Smooth muscle cell (in vitro differentiated cells): Measurements from ENCODE around the gene KRTAP20-3. TPM values are rescaled to one million over a fixed set of nuclear protein-coding genes. Genes with fewer than 3 reads are reported as not detected.

ENCODE experiments used
- DNase-seq: peaks from one replicate; lab custom pipeline; 2025; ENCODE audit not compliant: unreplicated experiment; lab: John Stamatoyannopoulos, UW
- H2AFZ ChIP-seq: fragments of 200-600 bp; sonication (generic); 2 replicates; pipeline ENCODE4 v1.6.0; 2016; ENCODE audit warnings: antibody characterized with exemption, low read depth, mild to moderate bottlenecking
- H3F3A ChIP-seq: fragments of 200-600 bp; sonication (generic); 2 replicates; pipeline ENCODE4 v1.6.0; 2017; ENCODE audit warnings: antibody characterized with exemption, low read depth
- H3K27ac ChIP-seq: fragments of 200-600 bp; sonication (generic); 2 replicates; pipeline ENCODE4 v1.5.1; 2016; ENCODE audit warnings: low read depth, mild to moderate bottlenecking
- H3K27me3 ChIP-seq: fragments of 200-600 bp; sonication (generic); 2 replicates; pipeline ENCODE4 v1.6.1; 2016; ENCODE audit warnings: low read depth, mild to moderate bottlenecking
- H3K36me3 ChIP-seq: fragments of 200-600 bp; sonication (generic); 2 replicates; pipeline ENCODE4 v1.5.1; 2016; ENCODE audit warnings: low read depth
- H3K4me1 ChIP-seq: fragments of 200-600 bp; sonication (generic); 2 replicates; pipeline ENCODE4 v1.5.1; 2016; ENCODE audit warnings: low read depth
- H3K4me2 ChIP-seq: fragments of 200-600 bp; sonication (generic); 2 replicates; pipeline ENCODE4 v1.6.0; 2016; ENCODE audit warnings: mild to moderate bottlenecking
- H3K4me3 ChIP-seq: fragments of 200-600 bp; sonication (generic); 2 replicates; pipeline ENCODE4 v1.5.1; 2016; ENCODE audit warnings: mild to moderate bottlenecking
- H3K79me2 ChIP-seq: fragments of 200-600 bp; sonication (generic); 2 replicates; pipeline ENCODE4 v1.6.0; 2016; ENCODE audit warnings: low read depth, mild to moderate bottlenecking
- H3K9ac ChIP-seq: fragments of 200-600 bp; sonication (generic); 2 replicates; pipeline ENCODE4 v1.6.0; 2016; ENCODE audit warnings: low read depth
- H3K9me3 ChIP-seq: fragments of 200-600 bp; sonication (generic); replicated peaks from 2 replicates; pipeline ENCODE4 v1.5.1; 2016; ENCODE audit warnings: low read depth
- H4K20me1 ChIP-seq: fragments of 200-600 bp; sonication (generic); 2 replicates; pipeline ENCODE4 v1.6.0; 2016; ENCODE audit warnings: low read depth
- CTCF ChIP-seq: fragments of 200-600 bp; sonication (generic); IDR thresholded peaks from 2 replicates; pipeline ENCODE4 v1.5.1; 2017; ENCODE audit warnings: borderline replicate concordance, mild to moderate bottlenecking, antibody characterized with exemption; ENCODE audit not compliant: insufficient read depth, poor library complexity, severe bottlenecking
- WGBS: methylation state at CpG from one replicate; pipeline ENCODE4 v1.1.7; 2016; ENCODE audit warnings: low lambda C conversion rate; 5-methylcytosine and 5-hydroxymethylcytosine counted together
- polyA plus RNA-seq: library from polyadenylated mRNA; unstranded; fragments of >200 nt; fragmentation: Nextera tagmentation; extraction: Ambion mirVana; gene quantifications from 2 replicates; pipeline ENCODE4 v1.2.1, GENCODE V29; 2016
- total RNA-seq: library from RNA; depleted of rRNA; stranded (reverse); fragments of >200 nt; gene quantifications from 2 replicates; pipeline ENCODE4 v1.2.3, GENCODE V29; 2014

The KRTAP20-3 gene
- total and polyA plus RNA-seq, 2 experiments from 2014 or later, result not detected

- no peak overlapping the region for H3K9ac ChIP-seq
- H3K4me1 ChIP-seq, result no peaks in the 10 kb centered on the region
- TF ChIP-seq CTCF, result no peak
- no peaks in the 10 kb centered on the region for H4K20me1 ChIP-seq
- H3K36me3 ChIP-seq, result no peaks in the 10 kb centered on the region
- no peak overlapping the region for H3K27ac ChIP-seq
- H3K4me3 ChIP-seq, result no peak overlapping the region
- no peaks in the 10 kb centered on the region for H3F3A ChIP-seq
- H3K27me3 ChIP-seq, result no peaks in the 10 kb centered on the region
- no peaks in the 10 kb centered on the region for H3K79me2 ChIP-seq
- no peak overlapping the region for H3K4me2 ChIP-seq
- no peaks in the 10 kb centered on the region for H3K9me3 ChIP-seq
- DNase-seq, result no peak
- no peak overlapping the region for H2AFZ ChIP-seq
These were observed 22.6 kb upstream of the KRTAP20-3 start for GRCh38 chr21:30620080-30620479.

- H3F3A ChIP-seq, result no peaks in the 10 kb centered on the region
- no peak within 1 kb of the TSS for H2AFZ ChIP-seq
- no peak within 1 kb of the TSS for H3K9ac ChIP-seq
- TF ChIP-seq CTCF, result no peak
- H3K4me3 ChIP-seq, result no peak within 1 kb of the TSS
- H3K9me3 ChIP-seq, result no peaks in the 10 kb centered on the region
- H3K4me2 ChIP-seq, result no peak within 1 kb of the TSS
- no peaks in the 10 kb centered on the region for H3K27me3 ChIP-seq
- H3K79me2 ChIP-seq, result no peaks in the 10 kb centered on the region
- H3K27ac ChIP-seq, result no peak within 1 kb of the TSS
- H3K4me1 ChIP-seq, result no peaks in the 10 kb centered on the region
- no peaks in the 10 kb centered on the region for H4K20me1 ChIP-seq
- 83% methylated on average over 3 of the region's 3 CpGs for WGBS
- H3K36me3 ChIP-seq, result no peaks in the 10 kb centered on the region
- DNase-seq, result no peak
These were observed 22.1 kb upstream of the KRTAP20-3 start, which contains the start of gene KRTAP20-4 for GRCh38 chr21:30620522-30620921. KRTAP20-4 (plus strand) TSS chr21:30620627.

- Histone ChIP-seq H3K9me3 (no peaks in the 10 kb centered on the region), H4K20me1 (no peaks in the 10 kb centered on the region), H3K27ac (no peak overlapping the region), H2AFZ (no peak overlapping the region), H3K4me2 (no peak overlapping the region), H3K27me3 (no peaks in the 10 kb centered on the region), H3F3A (no peaks in the 10 kb centered on the region), H3K79me2 (no peaks in the 10 kb centered on the region), H3K36me3 (no peaks in the 10 kb centered on the region), H3K4me1 (no peaks in the 10 kb centered on the region), H3K4me3 (no peak overlapping the region), H3K9ac (no peak overlapping the region)
- DNase-seq, result no peak
- WGBS, result 91% methylated on average over 3 of the region's 3 CpGs
- TF ChIP-seq CTCF, result no peak
These were observed 19.3 kb upstream of the KRTAP20-3 start for GRCh38 chr21:30623362-30623761.

- H3K9ac ChIP-seq, result no peak overlapping the region
- H3K36me3 ChIP-seq, result no peaks in the 10 kb centered on the region
- H3K4me3 ChIP-seq, result no peak overlapping the region
- H2AFZ ChIP-seq, result no peak overlapping the region
- H3K9me3 ChIP-seq, result no peaks in the 10 kb centered on the region
- H3K27me3 ChIP-seq, result no peaks in the 10 kb centered on the region
- 72% methylated on average over 4 of the region's 4 CpGs for WGBS
- no peaks in the 10 kb centered on the region for H3K4me1 ChIP-seq
- no peak overlapping the region for H3K27ac ChIP-seq
- no peak for TF ChIP-seq CTCF
- DNase-seq, result no peak
- H3K79me2 ChIP-seq, result no peaks in the 10 kb centered on the region
- H3K4me2 ChIP-seq, result no peak overlapping the region
- no peaks in the 10 kb centered on the region for H4K20me1 ChIP-seq
- H3F3A ChIP-seq, result no peaks in the 10 kb centered on the region
These were observed 17.1 kb upstream of the KRTAP20-3 start for GRCh38 chr21:30625449-30626165.
